HG02798 (cell line): ENCODE results near the gene RPS18.
A peak's percentile ranks its signal among the peaks of the same experiment; 100 is the strongest.

Experiments
- ATAC-seq: cut with Tn5 transposase; IDR thresholded peaks from one replicate; pipeline ENCODE4 v1.9.1; 2021; ENCODE audit warnings: mild to moderate bottlenecking; ENCODE audit not compliant: unreplicated experiment, poor library complexity

RPS18 gene

GRCh38 chr6:33288921-33289783, 17.3 kb downstream of the RPS18 start, which contains the start of the genes PFDN6 and WDR46:
Gene PFDN6 (plus strand): TSS chr6:33289601. CDS start chr6:33289857, 256 bp downstream.
Gene WDR46 (minus strand): TSS chr6:33289239. CDS start chr6:33289170, 69 bp downstream.
- peak; percentile 89 for ATAC-seq

DNA sequence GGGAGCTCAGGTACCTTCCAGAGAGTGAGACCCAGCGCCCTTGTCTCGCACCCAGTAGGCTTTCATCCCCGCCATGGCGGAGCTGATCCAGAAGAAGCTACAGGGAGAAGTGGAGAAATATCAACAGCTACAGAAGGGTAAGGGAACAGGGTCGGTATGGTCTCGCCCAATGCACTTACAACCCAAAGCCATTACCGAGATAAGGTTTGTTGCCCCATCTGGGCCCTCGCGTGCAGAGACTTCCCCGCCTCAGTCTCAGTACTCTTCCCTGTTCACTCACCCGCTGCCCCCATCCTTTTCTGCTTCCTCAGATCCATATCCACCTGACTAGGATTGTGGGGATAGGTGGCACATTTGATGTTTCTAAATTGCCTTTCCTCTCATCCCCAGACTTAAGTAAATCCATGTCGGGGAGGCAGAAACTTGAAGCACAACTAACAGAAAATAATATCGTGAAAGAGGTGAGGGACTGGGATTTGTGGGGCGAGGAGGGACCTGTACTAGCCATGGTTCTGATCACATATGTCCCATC, 18.0 kb downstream of the RPS18 start:
- no peak for ATAC-seq

DNA sequence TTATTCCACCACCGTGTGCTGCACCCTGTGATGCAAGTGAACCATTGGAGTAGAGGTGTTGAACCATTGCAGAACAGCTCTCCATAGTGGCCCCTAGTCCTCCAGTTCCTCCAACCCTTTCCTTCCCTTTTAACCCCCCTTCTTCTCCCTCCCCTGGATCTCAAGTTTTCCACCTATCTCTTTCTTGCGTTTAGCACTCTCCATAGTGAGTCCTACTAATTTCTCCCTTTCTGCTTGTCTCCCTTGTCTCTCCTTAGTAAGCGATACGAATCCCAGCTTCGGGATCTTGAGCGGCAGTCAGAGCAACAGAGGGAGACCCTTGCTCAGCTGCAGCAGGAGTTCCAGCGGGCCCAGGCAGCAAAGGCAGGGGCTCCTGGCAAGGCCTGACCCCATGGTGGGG, 18.6 kb downstream of the RPS18 start:
- no peak for ATAC-seq

DNA sequence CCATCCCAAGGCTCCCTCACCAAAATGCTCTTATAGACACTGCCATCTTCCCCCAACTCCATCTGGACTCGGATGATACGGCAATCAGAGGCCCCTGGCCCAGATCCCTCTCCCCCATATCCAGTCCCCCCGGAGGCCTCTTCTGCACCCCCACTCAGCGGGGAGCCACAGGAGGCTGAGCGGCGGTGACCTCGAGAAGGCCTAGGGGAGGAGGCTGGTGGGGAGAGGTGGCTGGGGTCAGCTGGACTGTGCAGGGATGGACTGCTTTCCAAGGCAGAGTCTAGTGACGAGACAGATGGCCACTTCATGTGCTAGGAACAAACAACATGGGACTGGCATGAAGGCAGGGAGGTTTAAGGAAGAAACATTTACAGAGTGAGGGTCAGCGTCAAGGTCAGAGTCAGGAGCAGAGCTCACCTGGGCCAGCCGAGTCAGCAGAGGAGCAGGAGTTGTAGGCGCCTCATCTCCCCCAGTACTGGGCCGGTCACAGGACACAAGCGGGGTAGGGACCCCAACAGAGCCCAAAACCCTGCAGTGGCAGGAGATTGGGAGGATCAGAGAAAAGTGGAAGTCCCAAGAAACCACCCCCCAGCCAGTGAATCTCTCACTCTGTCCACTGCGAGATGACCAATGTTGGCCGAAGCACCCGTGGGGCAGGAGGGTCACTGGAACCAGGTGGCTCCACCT, 21.3 kb downstream of the RPS18 start:
- ATAC-seq = no peak

- no peak for ATAC-seq
These were observed 22.4 kb downstream of the RPS18 start for GRCh38 chr6:33294086-33294823.

DNA sequence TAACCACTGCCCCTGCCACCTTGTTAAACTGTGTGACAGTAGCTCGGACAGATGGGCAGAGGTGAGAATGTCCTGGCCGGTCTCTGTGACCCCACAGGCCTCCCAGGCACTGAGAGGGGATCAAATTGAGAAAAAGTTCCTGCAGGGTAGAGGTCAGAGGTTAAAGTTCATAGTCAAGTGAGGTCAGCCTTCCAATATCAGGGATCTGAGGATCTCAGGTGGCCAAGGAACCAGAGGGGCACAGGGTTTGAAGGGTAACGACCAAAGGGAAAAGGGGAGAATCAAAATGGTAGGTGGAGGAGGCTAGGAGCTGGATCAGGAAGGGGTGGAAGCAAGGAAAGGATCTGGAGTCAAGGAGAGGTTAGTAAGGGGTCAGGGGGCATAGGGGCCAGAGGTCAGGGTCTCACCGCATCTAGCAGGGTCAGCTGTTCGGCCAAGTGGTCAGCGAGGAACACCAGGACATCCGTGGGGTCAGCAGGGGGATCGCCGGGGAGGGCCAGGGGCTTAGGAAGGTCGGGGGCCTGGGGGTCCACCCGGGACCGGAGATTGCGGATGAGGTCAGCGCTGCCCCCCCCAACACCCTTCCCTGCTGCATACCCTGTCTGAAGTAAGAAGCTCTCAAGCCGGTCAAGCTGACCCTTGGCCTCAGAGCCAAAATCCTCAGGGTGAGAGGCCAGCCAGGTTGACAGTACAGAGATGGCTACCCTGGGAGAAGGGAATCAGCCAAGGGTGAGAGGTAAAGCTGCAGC, 23.9 kb downstream of the RPS18 start:
- ATAC-seq = no peak

GRCh38 chr6:33296797-33297405, 25.0 kb downstream of the RPS18 start:
- no peak for ATAC-seq

DNA sequence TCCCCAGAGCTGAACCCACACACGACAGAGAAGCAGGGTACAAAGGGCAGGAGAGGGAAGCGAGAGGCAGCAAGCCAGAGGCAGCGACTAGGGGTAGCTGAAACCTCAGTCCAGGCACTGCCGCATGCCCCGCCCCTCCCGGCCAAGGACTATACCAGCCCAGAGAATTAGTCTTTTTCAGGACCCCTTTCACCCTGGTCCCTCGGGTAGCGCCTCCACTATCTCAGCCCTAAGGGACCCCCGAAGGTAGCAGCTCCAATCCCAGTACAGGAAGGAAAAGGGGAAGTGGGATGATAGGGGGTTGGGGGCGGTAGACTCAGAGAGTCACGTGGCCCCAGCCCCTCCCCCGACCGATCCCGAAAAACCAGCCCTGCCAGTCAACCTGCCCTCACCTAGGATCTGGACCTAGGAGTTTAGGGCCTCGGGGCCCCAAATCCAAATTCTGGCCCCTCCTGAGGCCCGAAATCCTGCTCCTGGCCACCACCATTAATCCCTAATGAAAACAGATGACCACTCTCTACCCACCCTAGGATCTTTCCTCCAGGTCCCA, 25.6 kb downstream of the RPS18 start:
- ATAC-seq = no peak

DNA sequence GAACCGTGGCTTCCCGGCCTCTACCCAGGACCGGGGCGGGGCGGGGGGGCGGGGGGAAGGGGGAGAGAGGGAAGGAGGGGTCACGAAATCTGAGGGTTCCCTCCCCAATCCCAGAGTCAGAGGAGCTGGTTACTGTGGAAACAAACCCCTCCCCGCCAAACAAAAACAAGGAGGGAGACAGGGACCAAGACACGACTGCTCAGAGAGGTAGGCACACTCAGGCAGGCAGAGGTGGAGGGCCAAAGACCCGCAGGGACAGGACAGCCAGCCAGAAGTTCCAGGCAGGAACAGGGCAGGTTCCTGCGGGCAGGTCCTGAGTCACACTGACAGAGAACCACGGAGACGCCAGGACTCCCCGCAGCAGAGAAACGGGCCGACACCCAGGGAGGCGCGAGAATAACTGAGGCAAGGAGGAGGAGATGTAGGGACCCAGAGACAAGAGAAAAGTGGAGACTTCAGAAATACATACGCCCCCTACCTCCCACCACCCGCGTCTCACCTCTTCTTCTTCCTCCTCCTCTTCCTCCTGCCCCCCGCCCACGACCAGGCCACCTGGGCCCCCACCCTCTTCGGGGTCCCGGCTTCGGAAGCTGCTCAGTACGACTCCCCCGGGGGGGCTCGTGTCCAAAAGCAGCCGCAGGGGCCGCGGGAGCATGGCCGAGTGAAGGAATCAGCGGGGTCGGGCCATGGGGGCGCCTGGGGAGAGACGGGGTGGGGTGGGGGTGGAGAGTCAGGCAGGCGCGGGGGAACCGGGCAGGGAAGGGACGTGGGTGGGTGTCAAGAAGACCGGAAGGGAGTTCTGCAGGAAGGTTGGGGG, 26.3 kb downstream of the RPS18 start:
- ATAC-seq = no peak

DNA sequence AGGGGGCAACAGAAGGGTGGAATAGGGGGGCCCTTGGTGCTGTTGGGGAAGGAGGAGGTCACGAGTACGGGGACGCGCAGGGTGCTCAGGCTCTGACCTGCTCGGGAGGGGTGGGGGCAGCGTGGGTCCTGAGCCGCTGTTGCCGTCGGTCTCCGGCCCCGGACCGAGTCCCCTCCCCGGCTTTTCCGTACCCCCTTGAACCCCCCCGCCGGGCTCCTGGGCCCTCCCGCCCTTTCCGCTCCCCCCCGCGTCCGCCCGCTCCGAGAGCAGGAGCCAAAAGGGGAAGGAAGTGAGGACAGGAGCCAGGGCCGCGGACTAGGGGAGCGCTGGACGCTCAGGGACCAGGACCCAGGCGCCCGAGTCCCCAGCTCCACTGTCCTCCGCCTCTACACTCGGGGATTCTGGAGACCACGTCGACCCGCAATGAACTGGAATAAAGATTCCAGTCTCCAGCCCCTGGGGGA, 26.9 kb downstream of the RPS18 start, which contains the start of gene RGL2:
Gene RGL2 (minus strand): TSS at position 170 of the 464 bp plus-strand sequence. CDS start 332 bp downstream, outside the sequence.
- peak; percentile 31 for ATAC-seq

- peak; percentile 85 for ATAC-seq
These were observed 27.5 kb downstream of the RPS18 start for GRCh38 chr6:33299237-33299944.

DNA sequence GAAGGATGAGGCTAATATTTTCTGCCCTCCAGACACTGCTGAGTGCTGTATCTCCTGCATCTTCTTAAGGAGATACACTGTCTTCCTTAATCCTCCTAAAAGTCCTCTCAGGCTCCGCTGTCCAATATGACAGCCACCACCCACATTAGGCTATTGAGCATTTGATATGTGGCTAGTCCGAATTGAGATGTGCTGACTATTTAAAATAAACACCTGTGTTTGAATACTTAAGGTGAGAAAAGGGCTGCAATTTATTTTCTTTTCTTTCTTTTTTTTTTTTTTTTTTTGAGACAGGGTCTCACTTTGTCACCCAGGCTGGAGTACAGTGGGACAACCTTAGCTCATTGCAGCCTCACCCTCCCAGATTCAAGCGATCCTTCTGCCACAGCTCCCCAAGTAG, 30.0 kb downstream of the RPS18 start:
- no peak for ATAC-seq

- ATAC-seq = no peak
These were observed 32.3 kb downstream of the RPS18 start for GRCh38 chr6:33304216-33304615.

GRCh38 chr6:33305052-33305451, 33.2 kb downstream of the RPS18 start:
- ATAC-seq = no peak

DNA sequence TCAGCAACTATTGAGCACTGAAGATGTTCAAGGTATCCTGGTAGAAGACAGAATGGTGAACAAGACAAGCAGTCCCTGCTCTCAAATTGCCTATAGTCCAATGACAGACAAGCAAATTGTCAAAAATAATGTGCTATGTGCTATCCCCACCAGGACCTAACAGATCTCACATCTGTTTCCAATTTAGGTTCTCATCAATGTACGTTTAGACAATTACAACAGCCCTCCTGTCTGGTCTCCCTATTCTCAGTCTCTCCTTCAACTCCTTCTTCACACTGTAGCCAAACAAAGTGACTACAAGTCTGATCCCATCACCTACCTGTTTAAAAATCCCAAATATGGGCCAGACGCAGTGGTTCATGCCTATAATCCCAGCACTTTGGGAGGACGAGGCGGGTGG, 34.5 kb downstream of the RPS18 start:
- ATAC-seq = no peak

DNA sequence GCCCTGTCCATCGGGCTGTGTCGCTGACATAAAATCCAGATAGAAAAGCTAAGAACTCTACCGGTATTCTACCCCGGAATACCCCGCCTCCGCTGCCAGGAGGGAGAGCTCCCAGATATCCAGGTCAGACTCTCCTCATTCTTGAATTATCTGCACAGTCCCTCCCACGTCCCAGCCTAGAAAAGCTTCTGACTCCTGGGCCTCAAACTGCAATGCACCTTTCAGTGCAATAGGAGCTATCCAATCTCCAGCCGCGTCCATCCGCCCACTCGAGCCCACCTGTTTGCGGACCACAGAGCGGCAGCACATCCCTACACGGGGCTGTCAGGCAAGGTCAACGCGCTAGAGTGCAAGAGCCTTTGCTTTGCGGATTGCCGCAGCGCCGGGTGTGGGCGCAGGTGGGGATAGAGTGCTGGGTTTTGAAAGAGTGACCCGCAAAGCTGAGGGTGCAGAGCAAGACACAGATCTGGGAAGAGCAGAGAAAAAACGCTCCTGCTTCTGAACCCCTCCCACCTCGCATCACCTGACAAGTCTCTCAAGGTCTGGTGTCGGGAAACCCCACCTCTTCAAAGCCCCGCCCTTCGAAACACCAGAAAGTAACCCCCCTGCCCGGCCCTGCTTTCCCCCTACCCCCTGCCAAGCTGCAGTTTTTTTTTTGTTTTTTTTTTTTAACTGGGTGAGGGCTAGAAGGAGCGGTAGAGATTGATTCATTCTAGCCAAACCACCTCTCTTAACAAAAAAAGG, 40.7 kb downstream of the RPS18 start:
- ATAC-seq = peak; percentile 36
